ENCODE results near the gene C9orf50.

- peak; percentile 94 for TF ChIP-seq CTCF (IDR thresholded peaks at IDR 0.05)
- TF ChIP-seq EZH2 (IDR thresholded peaks at IDR 0.05; ENCODE audit: borderline replicate concordance, insufficient read depth, low read depth, low read length, poor library complexity, severe bottlenecking) = no peak
Observed at GRCh38 chr9:129610473-129611306, 10.2 kb downstream of the C9orf50 start.

Measured in B cell (primary cell).